SK-N-SH (cell line): Measurements from ENCODE around the gene RGS7. TPM values are rescaled to one million over a fixed set of nuclear protein-coding genes. Genes with fewer than 3 reads are reported as not detected.
A peak's percentile ranks its signal among the peaks of the same experiment; 100 is the strongest.

Source experiments
- CTCF ChIA-PET: fragments of 300-600, 350-600 bp; formaldehyde crosslinking; extraction: SDS; loops from one replicate; lab custom pipeline; 2021; lab: Yijun Ruan, JAX
- POLR2A ChIA-PET: fragments of 350-600 bp; sonication (Branson Sonifier 250); formaldehyde crosslinking; extraction: SDS; loops from one replicate; lab custom pipeline; 2020; ENCODE audit warnings: antibody characterized with exemption, inconsistent platforms; lab: Yijun Ruan, JAX
- DNase-seq: peaks from one replicate; pipeline ENCODE4 v3.0.0; 2012
- H2AFZ ChIP-seq: fragments of 200-600 bp; sonication (generic); 2 replicates; pipeline ENCODE4 v1.8.1; 2016; ENCODE audit warnings: antibody characterized with exemption, mild to moderate bottlenecking, low read depth
- H3F3A ChIP-seq: fragments of 200-600 bp; sonication (generic); replicated peaks from 2 replicates; pipeline ENCODE3; 2016; ENCODE audit warnings: antibody characterized with exemption, mild to moderate bottlenecking; ENCODE audit not compliant: insufficient read depth
- H3K27ac ChIP-seq, 2 experiments: fragments of 200-500 bp in 1 of 2; fragments of 200-600 bp in 1 of 2; sonication (Bioruptor generic) in 1 of 2; sonication (generic), shearing (Covaris generic) in 1 of 2; 2 replicates each; pipeline versions ENCODE4 v1.5.1 to v1.6.1; 2014 to 2016; ENCODE audit warnings: low read depth in 2 of 2, inconsistent platforms in 1 of 2, low read length in 1 of 2, mild to moderate bottlenecking in 1 of 2, mixed read lengths in 1 of 2
- H3K27me3 ChIP-seq: fragments of 200-600 bp; sonication (generic), shearing (Covaris generic); 2 replicates; pipeline ENCODE4 v1.6.1; 2016; ENCODE audit warnings: mixed run types; ENCODE audit not compliant: insufficient read depth
- H3K36me3 ChIP-seq, 2 experiments: fragments of 200-500 bp in 1 of 2; fragments of 200-600 bp in 1 of 2; sonication (Bioruptor generic) in 1 of 2; sonication (generic) in 1 of 2; replicated peaks in 1 of 2; 2 replicates each; pipeline versions ENCODE3 to v1.5.1; 2014 to 2016; ENCODE audit warnings: low read length in 1 of 2, mild to moderate bottlenecking in 1 of 2; ENCODE audit not compliant: insufficient read depth in 2 of 2, control insufficient read depth in 1 of 2
- H3K4me1 ChIP-seq, 2 experiments: fragments of 200-500 bp in 1 of 2; fragments of 200-600 bp in 1 of 2; sonication (Bioruptor generic) in 1 of 2; sonication (generic), shearing (Covaris generic) in 1 of 2; 2 replicates each; pipeline versions ENCODE4 v1.5.1 to v1.6.1; 2014 to 2016; ENCODE audit warnings: low read depth in 1 of 2, low read length in 1 of 2, mixed run types in 1 of 2; ENCODE audit not compliant: insufficient read depth in 2 of 2, control insufficient read depth in 1 of 2
- H3K4me2 ChIP-seq: fragments of 200-600 bp; sonication (generic), shearing (Covaris generic); 2 replicates; pipeline ENCODE4 v1.6.1; 2017; ENCODE audit warnings: mixed run types
- H3K4me3 ChIP-seq, 2 experiments: fragments of 200-500 bp in 1 of 2; fragments of 200-600 bp in 1 of 2; sonication (Bioruptor generic) in 1 of 2; sonication (generic), shearing (Covaris generic) in 1 of 2; 2 replicates each; pipeline versions ENCODE4 v1.5.1 to v1.8.1; 2014 to 2016; ENCODE audit warnings: low read depth in 2 of 2, inconsistent platforms in 1 of 2, low read length in 1 of 2, mild to moderate bottlenecking in 1 of 2, mixed read lengths in 1 of 2, moderate library complexity in 1 of 2
- H3K79me2 ChIP-seq: fragments of 200-600 bp; sonication (generic); 2 replicates; pipeline ENCODE4 v1.8.1; 2017; ENCODE audit warnings: mild to moderate bottlenecking; ENCODE audit not compliant: insufficient read depth
- H3K9ac ChIP-seq: fragments of 200-600 bp; sonication (generic); 2 replicates; pipeline ENCODE4 v1.6.1; 2017; ENCODE audit warnings: mixed run types
- H3K9me2 ChIP-seq: fragments of 200-600 bp; sonication (generic); 2 replicates; pipeline ENCODE4 v1.6.1; 2017; ENCODE audit warnings: mixed run types
- H3K9me3 ChIP-seq: fragments of 200-600 bp; sonication (generic); 2 replicates; pipeline ENCODE4 v1.6.1; 2017; ENCODE audit warnings: mixed run types, mild to moderate bottlenecking, moderate library complexity
- H4K20me1 ChIP-seq: fragments of 200-600 bp; sonication (generic); 2 replicates; pipeline ENCODE4 v1.6.1; 2017; ENCODE audit warnings: mild to moderate bottlenecking, mixed run types; ENCODE audit not compliant: insufficient read depth
- CTCF ChIP-seq: fragments of 200-600 bp; sonication (generic); IDR thresholded peaks from 2 replicates; pipeline ENCODE4 v1.6.1; 2017; ENCODE audit warnings: antibody characterized with exemption, mild to moderate bottlenecking, moderate library complexity
- ELF1 ChIP-seq: IDR thresholded peaks from 2 replicates; pipeline ENCODE4 v1.4.0; 2012
- EP300 ChIP-seq, 2 experiments: IDR thresholded peaks; 2 replicates each; pipeline versions ENCODE4 v1.4.0 to v1.6.1; 2012; ENCODE audit warnings: borderline replicate concordance in 1 of 2, low read depth in 1 of 2, low read length in 1 of 2
- EZH2phosphoT487 ChIP-seq: fragments of 200-600 bp; sonication (generic); IDR thresholded peaks from 2 replicates; pipeline ENCODE4 v1.6.1; 2017; ENCODE audit warnings: low read depth, mixed run types, mild to moderate bottlenecking, antibody characterized with exemption, moderate library complexity, borderline replicate concordance
- FOXJ3 ChIP-seq: sonication (generic); formaldehyde crosslinking; IDR thresholded peaks from 2 replicates; pipeline ENCODE4 v1.5.1; 2020; ENCODE audit warnings: mild to moderate bottlenecking, missing genetic modification reagents
- GABPA ChIP-seq: IDR thresholded peaks from 2 replicates; pipeline ENCODE4 v1.4.0; 2012; ENCODE audit warnings: low read depth, mild to moderate bottlenecking
- MXI1 ChIP-seq: IDR thresholded peaks from 2 replicates; pipeline ENCODE4 v1.6.1; 2012; ENCODE audit warnings: mild to moderate bottlenecking, low read depth, low read length, improper control_type of control experiment
- RCOR1 ChIP-seq: fragments of 150-350 bp; IDR thresholded peaks from 2 replicates; pipeline ENCODE4 v1.6.1; 2017; ENCODE audit warnings: antibody characterized with exemption, low read length
- REST ChIP-seq: IDR thresholded peaks from 2 replicates; pipeline ENCODE4 v1.6.1; 2012; ENCODE audit warnings: mild to moderate bottlenecking, low read depth, low read length, moderate library complexity
- RFX5 ChIP-seq: IDR thresholded peaks from 2 replicates; pipeline ENCODE4 v1.6.1; 2012; ENCODE audit warnings: mild to moderate bottlenecking, improper control_type of control experiment, low read length
- TAF1 ChIP-seq: IDR thresholded peaks from 2 replicates; pipeline ENCODE4 v1.6.1; 2012; ENCODE audit warnings: low read depth, mild to moderate bottlenecking, low read length, moderate library complexity, borderline replicate concordance
- YY1 ChIP-seq: IDR thresholded peaks from 2 replicates; pipeline ENCODE4 v1.4.0; 2012; ENCODE audit warnings: low read depth, mild to moderate bottlenecking
- WGBS: methylation state at CpG from one replicate; pipeline ENCODE4 v1.1.6; 2017; ENCODE audit warnings: low lambda C conversion rate; 5-methylcytosine and 5-hydroxymethylcytosine counted together
- polyA plus RNA-seq, 3 experiments: library from polyadenylated mRNA; depleted of rRNA; stranded (reverse); fragments of >200 nt; gene quantifications; 2 replicates each; pipeline ENCODE4 v1.2.3, GENCODE V29; 2012

The RGS7 gene
- polyA plus RNA-seq, 1 of the 3 experiments (the other 2 are of a cell fraction): 0.36 TPM

- no peaks in the 10 kb centered on the region for H3K9me2 ChIP-seq
- no peak overlapping the region for H3K4me3 ChIP-seq
- ChIA-PET CTCF (no interaction called here), POLR2A (no interaction called here)
- H3K9ac ChIP-seq: no peak overlapping the region
- peaks cover 7% of the 10 kb centered on the region for H3F3A ChIP-seq
- H3K36me3 ChIP-seq: no peaks in the 10 kb centered on the region
- no peak overlapping the region for H3K4me2 ChIP-seq
- no peak overlapping the region for H2AFZ ChIP-seq
- WGBS: 71% methylated on average over 1 of the region's 1 CpG
- TF ChIP-seq FOXJ3 (CRISPR knock-in tag) (no peak), RCOR1 (no peak), MXI1 (no peak), TAF1 (no peak), EZH2phosphoT487 (no peak), EP300 (IDR thresholded peaks at IDR 0.05; ENCODE audit: borderline replicate concordance in 1 of 2, low read depth in 1 of 2, low read length in 1 of 2) (no peak), YY1 (no peak), ELF1 (no peak), RFX5 (no peak), REST (no peak), GABPA (no peak)
- H3K4me1 ChIP-seq: no peaks in the 10 kb centered on the region; a peak in 2 of 4 replicates
- H4K20me1 ChIP-seq: no peaks in the 10 kb centered on the region
- no peak overlapping the region for H3K27ac ChIP-seq
- no peaks in the 10 kb centered on the region for H3K79me2 ChIP-seq
- no peaks in the 10 kb centered on the region for H3K9me3 ChIP-seq
- DNase-seq: no peak
- no peaks in the 10 kb centered on the region for H3K27me3 ChIP-seq
Observed at GRCh38 chr1:240827786-240828185, 529.2 kb downstream of the RGS7 start.

- CTCF ChIA-PET: interaction anchor here (0.6 to 1.2 kb wide), 4 partner anchors 11 to 92 kb away, joined by 3 read pairs; no protein-coding TSS in a partner anchor
- Histone ChIP-seq H3K9me3 (no peaks in the 10 kb centered on the region), H3F3A (no peaks in the 10 kb centered on the region), H3K79me2 (no peaks in the 10 kb centered on the region), H3K36me3 (no peaks in the 10 kb centered on the region), H3K9ac (no peak overlapping the region), H3K4me2 (no peak overlapping the region), H3K27me3 (no peaks in the 10 kb centered on the region), H2AFZ (no peak overlapping the region), H3K4me3 (no peak overlapping the region), H3K27ac (no peak overlapping the region), H3K9me2 (no peaks in the 10 kb centered on the region), H4K20me1 (no peaks in the 10 kb centered on the region), H3K4me1 (no peaks in the 10 kb centered on the region; a peak in 1 of 4 replicates)
- 73% methylated on average over 7 of the region's 9 CpGs for WGBS
- DNase-seq: no peak
- TF ChIP-seq REST (no peak), CTCF (peak; percentile 16; the same call in 1 of the 2 replicates)
- POLR2A ChIA-PET: no interaction called here
Observed at GRCh38 chr1:240824238-240824637, 532.8 kb downstream of the RGS7 start.
